Endothelial cell of umbilical vein (primary cell): ENCODE data around the gene TMEM186.
"Not testable (repeated sequence)": the region's sequence is repeated elsewhere in the genome, so short reads cannot be mapped to it uniquely, and the experiment has no call there.

ENCODE experiments used
- CTCF ChIP-seq, 2 donors: IDR thresholded peaks; 1 replicate in 1 of 2; 2 replicates in 1 of 2; pipeline ENCODE4 v1.5.1; 2011; ENCODE audit warnings: low read length in 2 of 2, mild to moderate bottlenecking in 2 of 2, moderate library complexity in 2 of 2, control low read depth in 1 of 2, inconsistent platforms in 1 of 2, low read depth in 1 of 2; ENCODE audit not compliant: insufficient read depth in 1 of 2; ENCODE audit errors: extremely low read depth in 1 of 2
- EZH2 ChIP-seq: IDR thresholded peaks from 2 replicates; pipeline ENCODE4 v1.6.1; 2012; ENCODE audit warnings: borderline replicate concordance, low read depth, mild to moderate bottlenecking, moderate library complexity, low read length, inconsistent platforms; ENCODE audit not compliant: severe bottlenecking
- JUN ChIP-seq: IDR thresholded peaks from 2 replicates; pipeline ENCODE4 v1.6.1; 2011; ENCODE audit warnings: borderline replicate concordance, low read depth; ENCODE audit not compliant: insufficient read length, insufficient read depth
- POLR2A ChIP-seq: IDR thresholded peaks from 2 replicates; pipeline ENCODE4 v1.6.1; 2012; ENCODE audit warnings: low read depth, mild to moderate bottlenecking, control low read depth, low read length

DNA sequence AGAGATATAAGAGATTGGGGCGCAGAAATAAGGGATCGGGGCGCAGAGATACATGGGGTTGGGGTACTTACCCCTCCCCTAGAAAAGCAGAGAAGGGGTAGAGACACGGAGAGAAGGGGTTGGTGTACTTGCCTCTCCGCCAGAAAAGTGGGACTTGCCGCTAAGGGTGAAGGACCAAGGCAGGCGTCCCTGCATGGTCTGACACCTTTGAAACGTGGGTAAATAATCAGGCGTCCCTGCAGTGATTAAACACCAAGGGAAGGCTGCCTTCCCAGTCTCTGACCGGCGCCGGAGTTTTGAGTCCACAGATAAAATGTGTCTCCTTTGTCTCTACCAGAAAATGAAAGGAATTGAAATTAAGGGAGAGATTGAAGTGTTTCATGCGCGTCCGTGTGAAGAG, 40.2 kb upstream of the TMEM186 start:
- TF ChIP-seq EZH2; CTCF (IDR thresholded peaks at IDR 0.05; ENCODE audit: extremely low read depth in 1 of 2, insufficient read depth in 1 of 2, low read depth in 1 of 2, low read length in 2 of 2); POLR2A; JUN: not testable (repeated sequence)
